Measurements from ENCODE around the gene DSG1. TPM values are rescaled to one million over a fixed set of nuclear protein-coding genes. Genes with fewer than 3 reads are reported as not detected.
A peak's percentile ranks its signal among the peaks of the same experiment; 100 is the strongest.
"Not testable (repeated sequence)": the region's sequence is repeated elsewhere in the genome, so short reads cannot be mapped to it uniquely, and the experiment has no call there.

DSG1 gene
- total RNA-seq, 1 donor from 2014 or later = 0.89 TPM

DNA sequence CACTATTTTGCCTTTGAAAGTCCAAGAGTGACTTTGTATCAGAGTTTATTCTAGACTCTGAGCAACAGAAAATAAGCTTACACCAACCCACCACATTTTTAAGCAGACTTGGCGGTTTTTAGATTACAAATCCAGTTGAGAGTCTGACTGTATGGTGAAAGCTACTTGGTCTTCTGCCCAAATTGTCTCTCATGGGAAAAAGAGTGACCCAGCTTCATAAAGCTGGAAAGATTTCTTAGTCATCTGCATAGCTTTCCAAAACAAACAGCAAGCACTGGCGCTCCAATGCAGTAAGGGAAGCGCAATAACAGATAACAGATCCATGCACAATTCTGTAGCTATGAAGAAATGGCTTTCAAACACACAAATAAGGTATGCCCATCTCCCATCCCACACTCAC lies 7.1 kb downstream of the DSG1 start:
- DNase-seq (no peak), ATAC-seq (ENCODE audit: poor library complexity) (peak; percentile 34)
- intact Hi-C loops (cut with DNase I) = no loop called here

DNA sequence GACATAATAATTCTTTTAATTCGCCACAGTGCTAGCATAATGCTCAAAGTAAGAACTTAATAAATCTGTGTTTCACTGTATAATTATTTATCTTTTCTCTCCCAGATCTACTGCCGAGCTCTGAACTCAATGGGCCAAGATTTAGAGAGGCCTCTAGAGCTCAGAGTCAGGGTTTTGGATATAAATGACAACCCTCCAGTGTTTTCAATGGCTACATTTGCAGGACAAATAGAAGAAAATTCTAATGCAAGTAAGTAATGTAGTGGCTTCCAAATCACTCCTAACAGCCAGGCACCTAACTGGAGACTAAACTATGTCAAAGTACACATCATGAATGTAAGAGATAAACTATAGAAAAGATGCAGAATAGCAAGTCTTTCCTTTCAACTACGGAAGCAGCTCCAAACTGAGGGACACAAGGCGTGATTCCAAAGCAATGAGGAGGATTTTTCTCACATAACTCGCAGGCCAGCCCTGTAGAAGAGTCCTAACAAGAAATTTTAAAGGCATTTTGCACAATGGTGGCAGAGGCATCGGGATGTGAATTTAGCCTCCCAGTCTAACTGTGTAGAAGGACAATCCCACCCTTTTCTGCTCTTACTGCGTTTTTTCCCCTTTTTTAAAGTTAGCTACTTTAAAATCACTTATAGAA lies 12.0 kb downstream of the DSG1 start:
- intact Hi-C loops (cut with DNase I) = no loop called here
- DNase-seq (no peak), ATAC-seq (ENCODE audit: poor library complexity) (no peak)

DNA sequence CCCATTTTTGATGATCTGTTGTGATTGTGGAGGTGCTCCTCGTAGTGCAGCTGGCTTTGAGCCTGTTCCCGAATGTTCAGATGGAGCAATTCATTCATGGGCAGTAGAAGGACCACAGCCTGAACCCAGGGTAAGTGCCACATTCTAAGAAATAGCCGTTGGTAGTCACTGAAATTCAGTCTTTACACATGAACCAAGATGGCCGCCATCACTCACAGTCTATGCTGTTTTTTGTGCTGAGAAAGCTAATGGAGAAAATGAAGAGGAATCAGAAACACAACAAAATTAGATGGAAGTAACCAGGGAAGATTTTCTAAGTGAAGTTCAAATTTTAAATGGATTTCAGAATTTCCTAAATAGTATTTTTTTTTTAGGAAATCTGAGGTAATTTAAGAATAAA lies 25.5 kb downstream of the DSG1 start:
- ATAC-seq (ENCODE audit: poor library complexity) = no peak
- intact Hi-C loops (cut with DNase I) = no loop called here

DNA sequence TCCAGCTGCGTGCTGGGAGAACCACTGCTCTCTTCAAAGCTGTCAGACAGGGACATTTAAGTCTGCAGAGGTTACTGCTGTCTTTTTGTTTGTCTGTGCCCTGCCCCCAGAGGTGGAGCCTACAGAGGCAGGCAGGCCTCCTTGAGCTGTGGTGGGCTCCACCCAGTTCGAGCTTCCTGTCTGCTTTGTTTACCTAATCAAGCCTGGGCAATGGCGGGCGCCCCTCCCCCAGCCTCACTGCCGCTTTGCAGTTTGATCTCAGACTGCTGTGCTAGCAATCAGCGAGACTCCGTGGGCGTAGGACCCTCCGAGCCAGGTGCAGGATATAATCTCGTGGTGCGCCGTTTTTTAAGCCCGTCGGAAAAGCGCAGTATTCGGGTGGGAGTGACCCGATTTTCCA lies 35.4 kb downstream of the DSG1 start:
- DNase-seq; intact Hi-C loops (cut with DNase I); ATAC-seq (ENCODE audit: poor library complexity): not testable (repeated sequence)

More for the DNA sequence above, 25.5 kb downstream of the DSG1 start:
- no peak for DNase-seq

DNA sequence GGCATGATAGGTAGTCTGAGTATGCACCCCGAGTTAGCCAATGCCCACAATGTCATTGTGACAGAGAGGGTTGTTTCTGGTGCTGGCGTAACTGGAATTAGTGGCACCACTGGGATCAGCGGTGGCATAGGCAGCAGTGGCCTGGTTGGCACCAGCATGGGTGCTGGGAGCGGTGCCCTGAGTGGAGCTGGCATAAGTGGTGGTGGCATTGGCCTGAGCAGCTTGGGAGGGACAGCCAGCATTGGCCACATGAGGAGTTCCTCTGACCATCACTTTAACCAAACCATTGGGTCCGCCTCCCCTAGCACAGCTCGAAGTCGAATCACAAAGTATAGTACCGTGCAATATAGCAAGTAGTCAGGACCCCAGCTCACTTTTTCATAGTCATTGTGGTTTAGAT lies 37.0 kb downstream of the DSG1 start:
- intact Hi-C loops (cut with DNase I) = no loop called here

DNA sequence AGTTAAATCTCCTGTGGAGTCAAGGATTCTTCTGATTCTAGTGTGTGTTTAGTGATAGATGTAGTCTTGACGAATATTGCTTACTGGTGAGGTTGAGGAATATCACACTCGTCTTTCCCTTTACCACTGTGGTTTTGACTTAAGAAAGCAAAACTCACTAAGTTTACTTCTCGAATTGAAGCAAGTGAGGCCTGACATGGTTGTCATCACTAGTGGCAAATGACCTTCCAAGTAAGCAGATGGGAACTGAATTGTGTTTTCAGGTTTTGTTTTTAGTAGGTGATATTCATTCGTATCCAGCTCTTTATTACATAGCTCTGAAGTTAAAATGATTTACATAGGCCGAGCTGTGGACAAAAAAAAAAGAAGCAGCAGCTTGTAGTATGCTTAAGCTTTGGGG lies 38.1 kb downstream of the DSG1 start:
- ATAC-seq (ENCODE audit: poor library complexity) (no peak), DNase-seq (no peak)
- intact Hi-C loops (cut with DNase I) = no loop called here

More for the DNA sequence above, 37.0 kb downstream of the DSG1 start:
- DNase-seq = no peak
- ATAC-seq (ENCODE audit: poor library complexity) = no peak

DNA sequence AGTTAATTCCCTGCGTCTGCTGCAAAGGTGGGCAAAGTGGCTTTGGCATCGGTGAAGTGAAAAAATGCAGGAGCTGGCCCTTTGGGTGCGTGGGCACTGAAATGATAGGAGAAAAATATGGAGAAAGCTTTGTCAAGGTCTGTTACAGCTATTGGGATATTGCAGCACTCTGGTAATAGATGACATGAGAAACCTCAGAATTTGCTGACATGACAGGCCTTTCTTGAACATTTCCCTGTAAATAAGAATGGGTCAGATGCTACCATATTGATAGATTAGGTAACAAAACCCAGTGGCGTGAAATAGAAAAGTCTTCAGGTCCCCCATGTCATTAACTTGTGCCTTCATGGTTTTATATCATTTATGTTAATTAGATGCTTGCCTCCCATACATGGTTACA lies 46.2 kb downstream of the DSG1 start:
- DNase-seq (no peak), ATAC-seq (ENCODE audit: poor library complexity) (no peak)
- intact Hi-C loops (cut with DNase I) = no loop called here

DNA sequence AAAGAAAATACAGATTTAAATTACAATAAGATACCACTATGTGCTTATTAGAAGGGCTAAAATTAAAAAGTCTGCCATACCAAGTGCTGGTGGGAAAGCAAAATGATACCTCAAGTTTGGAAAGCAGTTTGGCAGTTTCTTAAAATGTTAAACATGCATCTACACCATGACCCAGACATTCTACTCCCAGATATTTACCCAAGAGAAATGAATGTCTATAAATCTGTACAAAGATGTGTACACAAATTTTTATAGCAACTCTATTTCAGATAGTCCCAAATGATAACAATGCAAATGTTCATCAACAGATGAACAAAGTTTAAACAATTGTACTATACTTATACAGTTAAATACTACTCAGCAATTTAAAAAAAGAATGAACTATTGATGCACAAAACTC lies 51.5 kb downstream of the DSG1 start:
- DNase-seq (no peak), ATAC-seq (ENCODE audit: poor library complexity) (no peak)
- intact Hi-C loops (cut with DNase I) = no loop called here

DNA sequence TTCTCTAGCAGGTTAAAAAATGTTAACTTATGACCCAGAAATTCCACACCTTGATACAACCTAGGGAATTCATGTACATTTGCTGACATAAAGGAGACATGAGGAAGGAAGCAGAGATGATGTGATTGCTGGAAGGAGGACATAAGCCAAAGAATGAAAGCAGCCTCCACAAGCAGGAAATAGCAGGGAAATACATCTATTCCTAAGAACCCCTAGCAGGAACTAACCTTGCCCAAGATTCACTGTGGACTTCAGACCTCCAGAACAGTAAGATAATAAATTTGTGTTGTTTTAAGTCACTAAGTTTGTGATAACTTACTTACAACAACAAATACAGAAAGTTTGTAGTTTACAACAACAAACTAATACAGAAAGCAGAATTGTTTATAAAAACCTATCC lies 54.0 kb downstream of the DSG1 start:
- DNase-seq (no peak), ATAC-seq (ENCODE audit: poor library complexity) (no peak)
- intact Hi-C loops (cut with DNase I) = no loop called here

DNA sequence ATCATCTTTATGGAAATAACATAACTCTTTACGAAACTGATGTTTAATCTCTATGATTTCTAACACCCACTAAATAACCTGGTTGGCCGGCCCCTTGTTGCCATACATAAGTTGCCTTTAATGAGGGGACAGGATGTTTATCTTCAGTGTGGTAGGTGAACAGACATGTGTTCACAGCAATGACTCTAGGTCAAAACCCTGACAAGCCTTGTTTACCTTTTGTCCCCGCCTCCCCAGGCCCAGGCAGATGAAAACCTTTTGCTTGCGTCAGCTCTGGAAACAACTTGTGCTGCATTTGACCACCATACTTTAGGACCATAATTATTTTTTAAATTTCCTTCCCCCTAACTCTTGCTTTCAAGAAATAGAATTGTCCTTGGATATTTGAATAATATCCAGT lies 55.7 kb downstream of the DSG1 start:
- intact Hi-C loops (cut with DNase I) = no loop called here
- no peak for DNase-seq
- no peak for ATAC-seq (ENCODE audit: poor library complexity)

DNA sequence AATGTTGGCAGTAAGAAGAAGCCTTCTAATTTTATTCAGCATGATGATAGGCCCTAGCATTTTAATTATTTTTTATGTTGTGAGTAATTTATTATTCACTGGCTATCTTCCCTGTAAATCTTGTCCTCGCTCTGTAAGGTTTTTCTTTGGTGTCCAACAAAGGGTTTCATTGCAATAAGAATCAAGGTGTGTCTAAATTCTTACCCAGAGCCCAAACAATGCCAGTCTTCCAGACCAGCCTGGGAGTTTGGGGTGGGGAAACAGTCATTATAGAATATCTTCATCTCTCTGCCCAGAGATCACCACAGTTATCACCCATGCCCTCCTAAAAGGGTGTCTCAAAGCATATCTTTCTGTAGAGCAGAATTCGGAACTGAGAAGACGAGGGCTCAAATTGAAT lies 58.5 kb downstream of the DSG1 start, which contains the start of gene DSG4:
Gene DSG4, plus strand, starts transcription at position 301 of the 400 bp plus-strand sequence. CDS start 135 bp downstream, outside the sequence.
- ATAC-seq (ENCODE audit: poor library complexity) = no peak
- intact Hi-C loops (cut with DNase I) = no loop called here
- DNase-seq = no peak

DNA sequence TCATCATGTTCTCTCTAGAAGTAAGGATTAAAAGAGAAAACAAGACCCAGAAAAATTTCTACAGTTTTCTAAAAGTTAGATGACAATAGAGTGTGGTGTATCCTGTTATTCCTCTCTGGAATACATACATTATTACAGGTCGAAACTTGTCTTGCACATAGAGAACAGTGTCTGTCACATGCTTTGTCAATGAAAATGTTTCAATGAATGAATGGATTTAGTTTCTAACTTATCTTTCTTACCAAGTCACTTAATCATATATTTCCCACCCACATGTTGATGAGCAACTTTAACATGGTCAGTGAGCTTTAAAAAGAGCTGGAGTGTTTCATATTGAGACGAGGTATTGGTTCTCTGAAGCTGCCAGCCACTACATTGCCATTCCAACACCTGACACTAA lies 63.0 kb downstream of the DSG1 start:
- ATAC-seq (ENCODE audit: poor library complexity) = no peak
- no peak for DNase-seq
- intact Hi-C loops (cut with DNase I) = no loop called here

DNA sequence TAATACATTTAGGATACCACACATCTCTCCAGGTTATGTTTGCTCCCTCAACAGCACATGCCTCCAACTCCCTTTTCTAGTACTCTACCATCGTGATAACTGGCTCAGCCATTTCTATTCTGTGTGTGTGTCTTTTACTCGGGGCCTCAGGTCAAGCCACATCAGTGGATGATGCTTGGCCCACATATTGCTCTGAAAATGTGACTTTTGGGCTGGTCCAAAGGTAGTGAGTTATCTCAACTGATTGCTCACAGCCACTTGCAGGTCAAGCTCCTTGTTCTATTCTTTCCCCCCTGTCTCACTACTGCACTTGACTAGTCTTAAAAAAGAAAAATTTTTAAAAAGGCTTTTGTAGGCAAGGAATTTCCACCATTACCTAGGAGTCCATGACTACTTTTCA lies 64.1 kb downstream of the DSG1 start:
- DNase-seq (no peak), ATAC-seq (ENCODE audit: poor library complexity) (no peak)
- intact Hi-C loops (cut with DNase I) = no loop called here

DNA sequence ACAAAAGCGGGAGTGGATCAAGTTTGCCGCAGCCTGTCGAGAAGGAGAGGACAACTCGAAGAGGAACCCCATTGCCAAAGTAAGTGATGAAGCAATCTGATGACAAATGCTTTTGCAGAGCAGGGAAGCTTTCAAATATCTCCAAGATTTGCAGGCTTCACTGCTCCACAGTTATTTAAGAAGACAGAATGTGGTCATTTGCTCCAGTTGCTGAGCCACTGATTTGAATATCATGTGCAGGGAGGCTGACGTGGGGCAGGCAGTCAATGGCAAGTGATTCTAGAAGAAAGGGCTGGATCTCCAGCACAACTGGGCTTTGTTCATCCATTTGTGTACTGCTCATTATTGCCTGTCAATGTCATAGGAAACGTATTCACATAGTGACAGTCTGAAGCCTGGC lies 68.8 kb downstream of the DSG1 start:
- ATAC-seq (ENCODE audit: poor library complexity) = no peak
- DNase-seq = no peak
- intact Hi-C loops (cut with DNase I) = no loop called here

DNA sequence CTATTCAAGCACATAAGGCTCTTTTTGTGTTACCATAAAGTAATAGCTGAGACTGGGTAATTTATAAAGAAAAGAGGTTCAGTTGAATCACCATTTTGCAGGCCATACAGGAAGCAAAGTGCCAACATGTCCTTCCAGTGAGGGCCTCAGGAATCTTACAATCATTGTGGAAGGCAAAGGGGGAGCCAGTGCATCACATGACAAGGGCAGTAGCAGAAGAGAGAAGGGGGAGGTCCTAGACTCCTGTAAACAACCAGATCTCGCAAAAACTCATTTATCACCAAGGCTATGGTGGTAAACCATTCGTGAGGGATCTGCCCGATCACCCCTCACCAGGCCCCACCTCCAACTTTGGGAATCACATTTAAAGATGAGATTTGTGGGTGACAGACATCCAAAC lies 75.3 kb downstream of the DSG1 start:
- no peak for DNase-seq
- intact Hi-C loops (cut with DNase I) = no loop called here
- ATAC-seq (ENCODE audit: poor library complexity) = no peak

DNA sequence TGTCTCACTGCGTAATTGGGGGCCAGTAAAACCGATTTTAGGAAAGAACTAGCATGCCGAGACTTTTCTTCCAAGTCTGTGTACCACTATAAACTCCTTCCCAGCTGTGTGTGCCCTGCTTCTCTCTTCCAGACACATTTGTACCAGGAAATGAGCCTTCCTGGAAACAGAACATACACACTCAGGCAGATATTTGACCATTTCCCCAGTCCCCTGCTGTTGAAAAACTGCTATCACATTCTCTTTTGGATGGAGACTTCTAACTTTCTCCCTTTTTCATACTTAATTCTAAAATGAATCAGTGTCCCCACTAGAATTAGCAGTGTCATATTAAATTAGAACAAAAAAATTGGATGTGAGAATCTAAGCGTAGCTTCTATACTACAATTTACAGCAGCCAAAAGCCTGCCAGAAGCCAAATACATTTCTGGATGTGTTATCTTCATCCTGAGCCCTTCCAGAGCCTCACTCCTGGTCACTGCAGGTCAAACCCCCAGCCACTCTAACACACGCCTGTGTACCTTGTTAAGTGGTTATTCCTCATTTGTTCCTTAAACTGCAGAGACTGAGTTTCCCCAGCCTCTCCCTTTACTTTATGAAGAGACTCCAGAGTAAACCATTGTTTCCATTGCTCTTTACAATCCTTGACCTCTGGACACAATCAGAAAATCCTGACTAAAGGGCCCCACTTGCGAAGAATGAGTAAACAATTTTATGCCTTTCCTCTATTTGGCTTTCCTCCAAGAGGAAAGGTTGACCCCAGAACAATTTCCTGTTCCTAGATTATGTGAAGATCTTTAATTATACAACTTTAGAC lies 79.0 kb downstream of the DSG1 start:
- ATAC-seq (ENCODE audit: poor library complexity) (peak; percentile 85), DNase-seq (no peak)
- intact Hi-C loops (cut with DNase I) = no loop called here

DNA sequence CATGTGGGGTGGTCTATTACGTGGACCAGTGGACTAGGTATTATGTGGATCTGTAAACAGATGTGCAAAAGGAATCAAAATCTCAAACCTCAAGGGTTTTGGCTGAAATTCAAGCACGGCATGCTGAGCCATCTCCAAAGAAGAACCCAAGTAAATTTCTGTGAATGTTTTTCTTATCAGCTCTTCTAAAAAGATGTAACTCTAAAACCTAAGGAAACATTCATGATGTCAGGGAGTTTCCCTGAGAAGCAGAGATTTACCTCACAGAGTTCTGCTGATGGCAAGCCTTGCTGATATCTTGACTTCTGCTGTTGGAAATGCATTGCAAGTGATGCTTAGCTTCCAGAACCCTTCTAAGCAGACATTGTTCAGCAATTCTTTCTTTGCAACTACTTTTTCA lies 80.2 kb downstream of the DSG1 start:
- DNase-seq = no peak
- ATAC-seq (ENCODE audit: poor library complexity) = no peak
- intact Hi-C loops (cut with DNase I) = no loop called here

DNA sequence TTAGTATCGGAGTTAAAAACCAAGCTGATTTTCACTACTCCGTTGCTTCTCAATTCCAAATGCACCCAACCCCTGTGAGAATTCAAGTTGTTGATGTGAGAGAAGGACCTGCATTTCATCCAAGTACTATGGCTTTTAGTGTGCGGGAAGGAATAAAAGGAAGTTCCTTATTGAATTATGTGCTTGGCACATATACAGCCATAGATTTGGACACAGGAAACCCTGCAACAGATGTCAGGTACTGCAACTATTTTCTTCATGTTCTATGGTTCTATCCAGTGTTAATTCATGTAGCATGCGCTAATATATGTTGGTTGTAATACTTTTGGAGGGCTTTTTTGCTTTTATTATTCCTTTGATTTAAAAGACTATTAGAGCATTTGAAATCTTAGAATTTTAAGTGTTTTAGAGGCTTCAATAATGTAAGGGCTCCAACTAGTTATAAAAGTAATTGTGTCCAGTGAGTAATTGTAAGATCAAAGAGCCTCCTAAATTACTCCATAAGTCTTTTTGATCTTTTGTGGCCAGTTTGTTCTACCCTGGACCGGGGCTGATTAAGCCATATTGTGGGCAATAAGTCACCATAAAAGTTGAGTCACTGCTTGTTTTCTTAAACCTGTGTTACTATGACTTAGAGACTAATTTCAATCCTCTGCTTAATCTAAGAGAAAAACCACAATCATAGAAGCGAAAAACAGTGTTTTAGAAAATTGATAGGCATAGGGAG lies 81.5 kb downstream of the DSG1 start:
- intact Hi-C loops (cut with DNase I) = no loop called here
- ATAC-seq (ENCODE audit: poor library complexity) (no peak), DNase-seq (no peak)

DNA sequence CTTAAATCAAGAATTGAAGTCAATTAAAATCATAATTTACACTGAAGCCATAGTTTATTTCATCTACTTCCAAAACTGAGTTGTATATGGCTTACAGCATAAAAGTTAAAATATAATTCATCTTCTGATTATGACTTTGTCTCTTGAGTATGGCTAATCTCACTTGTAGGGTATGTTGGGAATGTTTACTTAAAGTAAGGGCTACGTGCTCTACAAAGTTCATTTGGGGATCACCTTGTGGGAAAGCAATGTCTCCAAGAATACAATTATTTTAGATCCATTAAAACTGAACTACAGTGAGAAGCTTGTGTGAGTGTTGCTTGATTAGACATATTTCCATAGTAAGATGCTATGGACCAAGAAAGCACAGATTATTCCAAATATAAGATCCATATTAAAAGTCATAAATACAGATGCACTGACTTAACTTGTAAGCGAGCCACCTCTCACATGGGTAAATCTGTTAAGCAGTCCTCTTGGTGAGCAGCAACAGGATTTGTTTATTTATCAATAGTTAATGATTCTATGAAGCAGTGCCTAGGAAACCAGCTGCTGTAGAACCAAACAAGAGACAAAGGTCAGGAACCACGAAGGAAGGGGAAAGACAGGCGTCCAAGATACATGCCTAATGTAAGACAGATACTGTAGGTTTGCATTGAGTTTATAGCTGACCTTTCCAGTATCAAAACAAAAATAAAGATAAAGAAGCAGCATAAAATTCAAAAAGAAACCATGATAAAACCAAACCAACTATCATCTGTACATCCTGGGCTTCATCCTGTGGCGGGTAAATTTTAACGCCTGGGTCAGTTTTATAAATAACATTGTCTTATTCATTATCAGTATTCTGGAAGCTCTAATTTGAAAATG lies 83.4 kb downstream of the DSG1 start:
- no peak for ATAC-seq (ENCODE audit: poor library complexity)
- intact Hi-C loops (cut with DNase I) = no loop called here
- DNase-seq = no peak
